Mononuclear cell (primary cell): ENCODE measurements around the gene NRG2. TPM values are rescaled to one million over a fixed set of nuclear protein-coding genes. Genes with fewer than 3 reads are reported as not detected.

Experiments
- H3K27me3 ChIP-seq: 2 replicates; pipeline ENCODE4 v1.6.0; 2011; ENCODE audit warnings: low read length, control low read depth; ENCODE audit not compliant: insufficient read depth
- H3K4me1 ChIP-seq: 2 replicates; pipeline ENCODE4 v1.5.1; 2011; ENCODE audit warnings: mild to moderate bottlenecking, low read length, control low read depth; ENCODE audit not compliant: insufficient read depth
- H3K4me3 ChIP-seq: 2 replicates; pipeline ENCODE4 v1.5.1; 2011; ENCODE audit warnings: mild to moderate bottlenecking, low read length, moderate library complexity
- H3K9me3 ChIP-seq: 2 replicates; pipeline ENCODE4 v1.5.1; 2011; ENCODE audit warnings: low read depth, mild to moderate bottlenecking, control low read depth, low read length
- total RNA-seq: library from RNA; depleted of rRNA; stranded (reverse); fragments of >200 nt; gene quantifications from one replicate; pipeline ENCODE4 v1.2.3, GENCODE V29; 2012

NRG2 gene
- total RNA-seq, 1 donor: 0.10 TPM

- Histone ChIP-seq H3K27me3 (peaks cover 20% of the 10 kb centered on the region), H3K9me3 (no peaks in the 10 kb centered on the region), H3K4me3 (no peak overlapping the region), H3K4me1 (peaks cover 4% of the 10 kb centered on the region)
Observed at GRCh38 chr5:139847091-139847490, 196.0 kb downstream of the NRG2 start.

- Histone ChIP-seq H3K9me3 (no peaks in the 10 kb centered on the region), H3K4me1 (peaks cover 4% of the 10 kb centered on the region), H3K27me3 (peaks cover 20% of the 10 kb centered on the region), H3K4me3 (no peak overlapping the region)
Observed at GRCh38 chr5:139845846-139846681, 197.0 kb downstream of the NRG2 start.

- H3K4me3 ChIP-seq: no peak overlapping the region
- H3K9me3 ChIP-seq: no peaks in the 10 kb centered on the region
- peaks cover 4% of the 10 kb centered on the region for H3K4me1 ChIP-seq
- H3K27me3 ChIP-seq: peaks cover 20% of the 10 kb centered on the region
Observed at GRCh38 chr5:139844472-139845145, 198.5 kb downstream of the NRG2 start.

GRCh38 chr5:139843991-139844390 lies 199.1 kb downstream of the NRG2 start:
- H3K27me3 ChIP-seq: peaks cover 20% of the 10 kb centered on the region
- H3K4me3 ChIP-seq: no peak overlapping the region
- H3K9me3 ChIP-seq: no peaks in the 10 kb centered on the region
- peaks cover 4% of the 10 kb centered on the region for H3K4me1 ChIP-seq

- Histone ChIP-seq H3K4me1 (peaks cover 4% of the 10 kb centered on the region), H3K27me3 (peaks cover 20% of the 10 kb centered on the region), H3K4me3 (no peak overlapping the region), H3K9me3 (no peaks in the 10 kb centered on the region)
Observed at GRCh38 chr5:139842321-139842720, 200.8 kb downstream of the NRG2 start.

GRCh38 chr5:139841549-139841948 lies 201.6 kb downstream of the NRG2 start:
- Histone ChIP-seq H3K4me3 (no peak overlapping the region), H3K27me3 (peaks cover 14% of the 10 kb centered on the region), H3K4me1 (no peaks in the 10 kb centered on the region)

GRCh38 chr5:139839918-139840317 lies 203.2 kb downstream of the NRG2 start:
- no peak overlapping the region for H3K4me3 ChIP-seq
- no peaks in the 10 kb centered on the region for H3K27me3 ChIP-seq
- H3K9me3 ChIP-seq: no peaks in the 10 kb centered on the region
- H3K4me1 ChIP-seq: no peaks in the 10 kb centered on the region

More at GRCh38 chr5:139841549-139841948, 201.6 kb downstream of the NRG2 start:
- H3K9me3 ChIP-seq: no peaks in the 10 kb centered on the region

- Histone ChIP-seq H3K9me3 (no peaks in the 10 kb centered on the region), H3K27me3 (no peaks in the 10 kb centered on the region), H3K4me1 (no peaks in the 10 kb centered on the region), H3K4me3 (no peak overlapping the region)
Observed at GRCh38 chr5:139839232-139839815, 203.8 kb downstream of the NRG2 start.

GRCh38 chr5:139838381-139839197 lies 204.5 kb downstream of the NRG2 start:
- H3K4me3 ChIP-seq: no peak overlapping the region
- H3K4me1 ChIP-seq: no peaks in the 10 kb centered on the region
- no peaks in the 10 kb centered on the region for H3K9me3 ChIP-seq
- H3K27me3 ChIP-seq: no peaks in the 10 kb centered on the region

GRCh38 chr5:139837711-139838380 lies 205.3 kb downstream of the NRG2 start:
- Histone ChIP-seq H3K9me3 (no peaks in the 10 kb centered on the region), H3K27me3 (peaks cover 4% of the 10 kb centered on the region), H3K4me3 (no peak overlapping the region), H3K4me1 (no peaks in the 10 kb centered on the region)

- Histone ChIP-seq H3K4me3 (no peak overlapping the region), H3K4me1 (no peaks in the 10 kb centered on the region), H3K27me3 (peaks cover 7% of the 10 kb centered on the region), H3K9me3 (no peaks in the 10 kb centered on the region)
Observed at GRCh38 chr5:139836469-139837208, 206.5 kb downstream of the NRG2 start.

GRCh38 chr5:139835656-139836055 lies 207.4 kb downstream of the NRG2 start:
- Histone ChIP-seq H3K9me3 (no peaks in the 10 kb centered on the region), H3K4me3 (no peak overlapping the region), H3K27me3 (peaks cover 10% of the 10 kb centered on the region), H3K4me1 (no peaks in the 10 kb centered on the region)

GRCh38 chr5:139833525-139833924 lies 209.6 kb downstream of the NRG2 start:
- H3K9me3 ChIP-seq: no peaks in the 10 kb centered on the region
- no peaks in the 10 kb centered on the region for H3K4me1 ChIP-seq
- no peak overlapping the region for H3K4me3 ChIP-seq
- peaks cover 10% of the 10 kb centered on the region for H3K27me3 ChIP-seq

- Histone ChIP-seq H3K4me1 (no peaks in the 10 kb centered on the region), H3K4me3 (no peak overlapping the region), H3K27me3 (peaks cover 10% of the 10 kb centered on the region), H3K9me3 (no peaks in the 10 kb centered on the region)
Observed at GRCh38 chr5:139831624-139832023, 211.5 kb downstream of the NRG2 start.
